Endothelial cell of umbilical vein (primary cell): ENCODE data around the gene GNB5. TPM values are rescaled to one million over a fixed set of nuclear protein-coding genes. Genes with fewer than 3 reads are reported as not detected.

Source experiments
- BruUV-seq: library from RNA; stranded (reverse); fragments of 400-500 nt; replicated peaks from 2 replicates; lab custom pipeline; 2021; lab: Mats Ljungman, UMichigan
- CTCF ChIA-PET: fragments of 300-600, 350-600 bp; sonication (Branson Sonifier 250); formaldehyde crosslinking; loops from one replicate; lab custom pipeline; 2021; ENCODE audit warnings: antibody characterized with exemption, inconsistent platforms; lab: Charles Lee
- POLR2A ChIA-PET: fragments of 300-600, 350-600 bp; sonication (Branson Sonifier 250); formaldehyde crosslinking; loops from one replicate; lab custom pipeline; 2021; ENCODE audit warnings: antibody characterized with exemption, inconsistent platforms; lab: Charles Lee
- DNase-seq: peaks from one replicate; pipeline ENCODE4 v3.0.0-alpha.2; 2011; ENCODE audit warnings: low read depth, low spot score
- FAIRE-seq: peaks from 2 replicates; lab custom pipeline; 2011; peaks lifted over from hg19 to GRCh38; lab: Jason Lieb, UNC
- H2AFZ ChIP-seq: 2 replicates; pipeline ENCODE4 v1.6.0; 2012; ENCODE audit warnings: low read depth, low read length, control low read depth, inconsistent platforms
- H3K27ac ChIP-seq: 2 replicates; pipeline ENCODE4 v1.5.1; 2011; ENCODE audit warnings: low read depth, mild to moderate bottlenecking, control low read depth, low read length, moderate library complexity; ENCODE audit not compliant: insufficient read depth
- H3K27me3 ChIP-seq, 2 experiments: 2 replicates each; pipeline versions ENCODE4 v1.6.0 to v1.6.1; 2011; ENCODE audit warnings: low read length in 2 of 2, mixed read lengths in 1 of 2; ENCODE audit not compliant: control insufficient read depth in 2 of 2, insufficient read depth in 2 of 2
- H3K36me3 ChIP-seq, 2 experiments: 2 replicates in 1 of 2; 3 replicates in 1 of 2; pipeline ENCODE4 v1.5.1; 2011; ENCODE audit warnings: low read length in 2 of 2, mild to moderate bottlenecking in 1 of 2, moderate library complexity in 1 of 2; ENCODE audit not compliant: control insufficient read depth in 2 of 2, insufficient read depth in 2 of 2; ENCODE audit errors: extremely low read depth in 1 of 2
- H3K4me1 ChIP-seq: 3 replicates; pipeline ENCODE4 v1.5.1; 2011; ENCODE audit warnings: mild to moderate bottlenecking, low read length; ENCODE audit not compliant: control insufficient read depth, insufficient read depth; ENCODE audit errors: extremely low read depth
- H3K4me2 ChIP-seq: 2 replicates; pipeline ENCODE4 v1.6.1; 2011; ENCODE audit warnings: low read length, control low read depth, mixed read lengths; ENCODE audit not compliant: insufficient read depth
- H3K4me3 ChIP-seq, 3 experiments: fragments of 200-600 bp in 1 of 3; sonication (generic), shearing (Covaris generic) in 1 of 3; replicated peaks in 1 of 3; 2 replicates each; pipeline ENCODE4 v1.5.1; 2011 to 2016; ENCODE audit warnings: control low read depth in 3 of 3, low read length in 3 of 3, mild to moderate bottlenecking in 2 of 3, inconsistent platforms in 1 of 3, low read depth in 1 of 3, moderate library complexity in 1 of 3; ENCODE audit not compliant: insufficient read depth in 1 of 3
- H3K79me2 ChIP-seq: 2 replicates; pipeline ENCODE4 v1.6.0; 2012; ENCODE audit warnings: low read length, inconsistent platforms; ENCODE audit not compliant: control insufficient read depth, insufficient read depth
- H3K9ac ChIP-seq: replicated peaks from 2 replicates; pipeline ENCODE3; 2011; ENCODE audit warnings: low read length, control low read depth; ENCODE audit not compliant: insufficient read depth; ENCODE audit errors: extremely low read depth
- H3K9me1 ChIP-seq: replicated peaks from 3 replicates; pipeline ENCODE4 v1.6.0; 2011; ENCODE audit warnings: mild to moderate bottlenecking, low read length; ENCODE audit not compliant: control insufficient read depth, insufficient read depth; ENCODE audit errors: extremely low read depth
- H3K9me3 ChIP-seq: replicated peaks from 2 replicates; pipeline ENCODE4 v1.5.1; 2012; ENCODE audit warnings: low read length, inconsistent platforms; ENCODE audit not compliant: control insufficient read depth, insufficient read depth
- H4K20me1 ChIP-seq: replicated peaks from 2 replicates; pipeline ENCODE3; 2011; ENCODE audit warnings: mild to moderate bottlenecking, low read length; ENCODE audit not compliant: control insufficient read depth, insufficient read depth; ENCODE audit errors: extremely low read depth
- CTCF ChIP-seq, 2 donors: IDR thresholded peaks; 1 replicate in 1 of 2; 2 replicates in 1 of 2; pipeline ENCODE4 v1.5.1; 2011; ENCODE audit warnings: low read length in 2 of 2, mild to moderate bottlenecking in 2 of 2, moderate library complexity in 2 of 2, control low read depth in 1 of 2, inconsistent platforms in 1 of 2, low read depth in 1 of 2; ENCODE audit not compliant: insufficient read depth in 1 of 2; ENCODE audit errors: extremely low read depth in 1 of 2
- EZH2 ChIP-seq: IDR thresholded peaks from 2 replicates; pipeline ENCODE4 v1.6.1; 2012; ENCODE audit warnings: borderline replicate concordance, low read depth, mild to moderate bottlenecking, moderate library complexity, low read length, inconsistent platforms; ENCODE audit not compliant: severe bottlenecking
- FOS ChIP-seq: IDR thresholded peaks from 2 replicates; pipeline ENCODE4 v1.6.1; 2011; ENCODE audit warnings: mild to moderate bottlenecking, low read length, moderate library complexity, borderline replicate concordance; ENCODE audit not compliant: insufficient read depth
- GATA2 ChIP-seq: IDR thresholded peaks from 2 replicates; pipeline ENCODE4 v1.7.0; 2011; ENCODE audit warnings: low read depth, mild to moderate bottlenecking, moderate library complexity, mixed read lengths, low read length; ENCODE audit not compliant: insufficient read length, insufficient read depth
- JUN ChIP-seq: IDR thresholded peaks from 2 replicates; pipeline ENCODE4 v1.6.1; 2011; ENCODE audit warnings: borderline replicate concordance, low read depth; ENCODE audit not compliant: insufficient read length, insufficient read depth
- MAX ChIP-seq: IDR thresholded peaks from 2 replicates; pipeline ENCODE4 v1.6.1; 2011; ENCODE audit not compliant: insufficient read depth, insufficient read length
- MYC ChIP-seq: IDR thresholded peaks from one replicate; pipeline ENCODE4 v1.6.1; 2011; ENCODE audit warnings: mild to moderate bottlenecking, low read depth, low read length
- POLR2A ChIP-seq: IDR thresholded peaks from 2 replicates; pipeline ENCODE4 v1.6.1; 2012; ENCODE audit warnings: low read depth, mild to moderate bottlenecking, control low read depth, low read length
- POLR2AphosphoS5 ChIP-seq: IDR thresholded peaks from 2 replicates; pipeline ENCODE4 v1.6.1; 2012; ENCODE audit warnings: low read depth, mild to moderate bottlenecking, control low read depth, low read length, moderate library complexity; ENCODE audit not compliant: insufficient read depth
- dilution Hi-C: fragments of 300-500 bp; cut with MboI; formaldehyde crosslinking; loops from one replicate; pipeline ENCODE4 v1.15.0; 2019; ENCODE audit warnings: low sequenced_read_pairs; ENCODE audit not compliant: extremely low pct_ligation_motif_present
- intact Hi-C: fragments of 100-400 bp; cut with micrococcal nuclease; formaldehyde crosslinking; loops from one replicate; pipeline ENCODE4 v1.10.0; 2022
- polyA plus RNA-seq, 4 experiments: library from polyadenylated mRNA; depleted of rRNA in 3 of 4; stranded (reverse) in 3 of 4; unstranded in 1 of 4; fragments of >200 nt; gene quantifications; 2 replicates each; pipeline versions ENCODE4 v1.2.1 to v1.2.3, GENCODE V29; 2011 to 2012; ENCODE audit warnings: missing spikeins in 1 of 4
- total RNA-seq: library from RNA; stranded (reverse); gene quantifications from 2 replicates; pipeline ENCODE4 v1.2.3, GENCODE V29; 2021

The GNB5 gene
- total and polyA plus RNA-seq, 2 donors (not counting 3 experiments of a cell fraction or from before 2014, with no cell fraction given): 15.6 to 16.8 TPM

- H3K9me1 ChIP-seq: no peaks in the 10 kb centered on the region
- peaks cover 9% of the 10 kb centered on the region for H3K4me1 ChIP-seq
- intact Hi-C loops (loop anchor here (1.0 kb wide), 1 partner anchor 196 kb away; no protein-coding TSS in a partner anchor), dilution Hi-C loops (no loop called here)
- peak overlapping the region; percentile 98 for H2AFZ ChIP-seq
- H3K9ac ChIP-seq: peak overlapping the region; percentile 52
- TF ChIP-seq FOS: no peak
- no peak for TF ChIP-seq GATA2
- no peak for TF ChIP-seq JUN
- no peak for TF ChIP-seq CTCF (IDR thresholded peaks at IDR 0.05; ENCODE audit: extremely low read depth in 1 of 2, insufficient read depth in 1 of 2, low read depth in 1 of 2, low read length in 2 of 2)
- TF ChIP-seq POLR2AphosphoS5: no peak
- TF ChIP-seq MYC: no peak
- TF ChIP-seq MAX: no peak
- TF ChIP-seq POLR2A: no peak
- no peak for TF ChIP-seq EZH2
- ChIA-PET POLR2A (interaction anchor here (1.4 kb wide), 1 partner anchor 208 kb away, joined by 5 read pairs; the partner anchor contains the start of gene LEO1), CTCF (interaction anchor here (0.6 to 2.8 kb wide), 8 partner anchors 16 to 206 kb away, joined by 3 to 17 read pairs (median 4); no protein-coding TSS in a partner anchor)
- no peak for DNase-seq
- no peaks in the 10 kb centered on the region for H3K36me3 ChIP-seq
- peak overlapping the region; percentile 58 for H3K27ac ChIP-seq
- peak; percentile 52 for FAIRE-seq
- no peaks in the 10 kb centered on the region for H3K79me2 ChIP-seq
- H4K20me1 ChIP-seq: no peaks in the 10 kb centered on the region
- peak overlapping the region; percentile 18 to 85 (median 70) for H3K4me3 ChIP-seq
- TSS peak; percentile 45 for BruUV-seq
- peak overlapping the region; percentile 73 for H3K4me2 ChIP-seq
- no peaks in the 10 kb centered on the region for H3K27me3 ChIP-seq
- no peaks in the 10 kb centered on the region for H3K9me3 ChIP-seq
These were observed 12.4 kb downstream of the GNB5 start for GRCh38 chr15:52178765-52179164.
